ENCODE results near the gene USP11.

DNA sequence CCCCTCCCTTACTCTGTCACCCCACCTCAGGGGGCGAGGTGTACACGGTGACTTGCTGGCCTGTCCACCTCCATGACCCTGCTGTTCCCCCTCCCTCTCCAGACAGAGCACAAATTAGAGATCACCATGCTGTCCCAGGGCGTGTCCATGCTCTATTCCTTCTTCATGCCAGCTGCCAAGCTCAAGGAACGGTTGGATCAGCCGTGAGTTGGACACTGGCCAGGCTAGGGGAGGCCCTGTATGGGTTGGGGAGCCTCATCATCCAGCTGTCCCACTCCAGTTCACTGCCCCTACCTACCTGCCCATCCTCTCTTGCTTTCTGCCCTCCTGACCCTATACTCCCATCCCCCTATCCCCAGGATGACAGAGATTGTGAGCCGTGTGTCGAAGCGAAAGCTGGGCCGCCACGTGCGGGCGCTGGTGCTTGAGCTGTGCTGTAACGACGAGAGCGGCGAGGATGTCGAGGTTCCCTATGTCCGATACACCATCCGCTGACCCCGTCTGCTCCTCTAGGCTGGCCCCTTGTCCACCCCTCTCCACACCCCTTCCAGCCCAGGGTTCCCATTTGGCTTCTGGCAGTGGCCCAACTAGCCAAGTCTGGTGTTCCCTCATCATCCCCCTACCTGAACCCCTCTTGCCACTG lies 18.3 kb upstream of the USP11 start:
- TF ChIP-seq, protein P1, sequence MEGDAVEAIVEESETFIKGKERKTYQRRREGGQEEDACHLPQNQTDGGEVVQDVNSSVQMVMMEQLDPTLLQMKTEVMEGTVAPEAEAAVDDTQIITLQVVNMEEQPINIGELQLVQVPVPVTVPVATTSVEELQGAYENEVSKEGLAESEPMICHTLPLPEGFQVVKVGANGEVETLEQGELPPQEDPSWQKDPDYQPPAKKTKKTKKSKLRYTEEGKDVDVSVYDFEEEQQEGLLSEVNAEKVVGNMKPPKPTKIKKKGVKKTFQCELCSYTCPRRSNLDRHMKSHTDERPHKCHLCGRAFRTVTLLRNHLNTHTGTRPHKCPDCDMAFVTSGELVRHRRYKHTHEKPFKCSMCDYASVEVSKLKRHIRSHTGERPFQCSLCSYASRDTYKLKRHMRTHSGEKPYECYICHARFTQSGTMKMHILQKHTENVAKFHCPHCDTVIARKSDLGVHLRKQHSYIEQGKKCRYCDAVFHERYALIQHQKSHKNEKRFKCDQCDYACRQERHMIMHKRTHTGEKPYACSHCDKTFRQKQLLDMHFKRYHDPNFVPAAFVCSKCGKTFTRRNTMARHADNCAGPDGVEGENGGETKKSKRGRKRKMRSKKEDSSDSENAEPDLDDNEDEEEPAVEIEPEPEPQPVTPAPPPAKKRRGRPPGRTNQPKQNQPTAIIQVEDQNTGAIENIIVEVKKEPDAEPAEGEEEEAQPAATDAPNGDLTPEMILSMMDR (tag by site-specific recombination; IDR thresholded peaks at IDR 0.05): no peak
- TF ChIP-seq ZNF114 (tag by site-specific recombination; IDR thresholded peaks at IDR 0.05): no peak
- TF ChIP-seq, protein P2, sequence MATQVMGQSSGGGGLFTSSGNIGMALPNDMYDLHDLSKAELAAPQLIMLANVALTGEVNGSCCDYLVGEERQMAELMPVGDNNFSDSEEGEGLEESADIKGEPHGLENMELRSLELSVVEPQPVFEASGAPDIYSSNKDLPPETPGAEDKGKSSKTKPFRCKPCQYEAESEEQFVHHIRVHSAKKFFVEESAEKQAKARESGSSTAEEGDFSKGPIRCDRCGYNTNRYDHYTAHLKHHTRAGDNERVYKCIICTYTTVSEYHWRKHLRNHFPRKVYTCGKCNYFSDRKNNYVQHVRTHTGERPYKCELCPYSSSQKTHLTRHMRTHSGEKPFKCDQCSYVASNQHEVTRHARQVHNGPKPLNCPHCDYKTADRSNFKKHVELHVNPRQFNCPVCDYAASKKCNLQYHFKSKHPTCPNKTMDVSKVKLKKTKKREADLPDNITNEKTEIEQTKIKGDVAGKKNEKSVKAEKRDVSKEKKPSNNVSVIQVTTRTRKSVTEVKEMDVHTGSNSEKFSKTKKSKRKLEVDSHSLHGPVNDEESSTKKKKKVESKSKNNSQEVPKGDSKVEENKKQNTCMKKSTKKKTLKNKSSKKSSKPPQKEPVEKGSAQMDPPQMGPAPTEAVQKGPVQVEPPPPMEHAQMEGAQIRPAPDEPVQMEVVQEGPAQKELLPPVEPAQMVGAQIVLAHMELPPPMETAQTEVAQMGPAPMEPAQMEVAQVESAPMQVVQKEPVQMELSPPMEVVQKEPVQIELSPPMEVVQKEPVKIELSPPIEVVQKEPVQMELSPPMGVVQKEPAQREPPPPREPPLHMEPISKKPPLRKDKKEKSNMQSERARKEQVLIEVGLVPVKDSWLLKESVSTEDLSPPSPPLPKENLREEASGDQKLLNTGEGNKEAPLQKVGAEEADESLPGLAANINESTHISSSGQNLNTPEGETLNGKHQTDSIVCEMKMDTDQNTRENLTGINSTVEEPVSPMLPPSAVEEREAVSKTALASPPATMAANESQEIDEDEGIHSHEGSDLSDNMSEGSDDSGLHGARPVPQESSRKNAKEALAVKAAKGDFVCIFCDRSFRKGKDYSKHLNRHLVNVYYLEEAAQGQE (tag by site-specific recombination; IDR thresholded peaks at IDR 0.05): no peak
- TF ChIP-seq ZNF2 (tag by site-specific recombination; IDR thresholded peaks at IDR 0.05): no peak
- no peak for TF ChIP-seq ZNF473 (tag by site-specific recombination; IDR thresholded peaks at IDR 0.05)
- TF ChIP-seq ZNF747 (tag by site-specific recombination; IDR thresholded peaks at IDR 0.05): no peak
- TF ChIP-seq ZNF521 (tag by site-specific recombination; IDR thresholded peaks at IDR 0.05): no peak
- no peak for TF ChIP-seq ZNF626 (tag by site-specific recombination; IDR thresholded peaks at IDR 0.05)
- no peak for TF ChIP-seq ZNF169 (tag by site-specific recombination; IDR thresholded peaks at IDR 0.05)
- TF ChIP-seq, protein P3, sequence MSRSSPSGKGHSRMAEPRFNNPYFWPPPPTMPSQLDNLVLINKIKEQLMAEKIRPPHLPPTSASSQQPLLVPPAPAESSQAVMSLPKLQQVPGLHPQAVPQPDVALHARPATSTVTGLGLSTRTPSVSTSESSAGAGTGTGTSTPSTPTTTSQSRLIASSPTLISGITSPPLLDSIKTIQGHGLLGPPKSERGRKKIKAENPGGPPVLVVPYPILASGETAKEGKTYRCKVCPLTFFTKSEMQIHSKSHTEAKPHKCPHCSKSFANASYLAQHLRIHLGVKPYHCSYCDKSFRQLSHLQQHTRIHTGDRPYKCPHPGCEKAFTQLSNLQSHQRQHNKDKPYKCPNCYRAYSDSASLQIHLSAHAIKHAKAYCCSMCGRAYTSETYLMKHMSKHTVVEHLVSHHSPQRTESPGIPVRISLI (tag by site-specific recombination; IDR thresholded peaks at IDR 0.05): no peak
